GM12872 (cell line): ENCODE data around the gene ANKRD12.

Experiments
- CTCF ChIP-seq: IDR thresholded peaks from 3 replicates; pipeline ENCODE4 v1.5.1; 2011; ENCODE audit warnings: low read depth, mild to moderate bottlenecking, low read length, moderate library complexity; ENCODE audit not compliant: insufficient read depth

ANKRD12 gene

GRCh38 chr18:9113468-9114149 lies 23.0 kb upstream of the ANKRD12 start:
- no peak for TF ChIP-seq CTCF

- TF ChIP-seq CTCF = no peak
Measured at GRCh38 chr18:9115984-9116383, 20.6 kb upstream of the ANKRD12 start.

GRCh38 chr18:9117980-9118841 lies 18.4 kb upstream of the ANKRD12 start:
- TF ChIP-seq CTCF = no peak

- no peak for TF ChIP-seq CTCF
Measured at GRCh38 chr18:9120796-9121195, 15.8 kb upstream of the ANKRD12 start.

GRCh38 chr18:9123520-9123919 lies 13.1 kb upstream of the ANKRD12 start:
- no peak for TF ChIP-seq CTCF

- no peak for TF ChIP-seq CTCF
Measured at GRCh38 chr18:9124824-9125223, 11.8 kb upstream of the ANKRD12 start.

GRCh38 chr18:9126337-9126736 lies 10.2 kb upstream of the ANKRD12 start:
- TF ChIP-seq CTCF = no peak
